WTC11 (cell line): ENCODE results near the gene SF3B4. TPM values are rescaled to one million over a fixed set of nuclear protein-coding genes. Genes with fewer than 3 reads are reported as not detected.
A peak's percentile ranks its signal among the peaks of the same experiment; 100 is the strongest.

ENCODE experiments used
- GRHL2 ChIP-seq: fragments of 250-450 bp; sonication (Bioruptor Pico); IDR thresholded peaks from 2 replicates; pipeline ENCODE4 v1.8.0; 2022; ENCODE audit warnings: mild to moderate bottlenecking, moderate library complexity; ENCODE audit not compliant: insufficient replicate concordance, severe bottlenecking
- NR3C1 ChIP-seq: sonication (generic); formaldehyde crosslinking; conservative IDR thresholded peaks from 2 replicates; pipeline ENCODE4 v1.8.1; 2023; ENCODE audit warnings: low read depth, mild to moderate bottlenecking, missing genetic modification reagents
- OVOL2 ChIP-seq: fragments of 250-450 bp; sonication (Bioruptor Pico); IDR thresholded peaks from 2 replicates; pipeline ENCODE4 v1.9.0; 2021; ENCODE audit warnings: mild to moderate bottlenecking, borderline replicate concordance
- SOX15 ChIP-seq: fragments of 250-450 bp; sonication (Bioruptor Pico); IDR thresholded peaks from 2 replicates; pipeline ENCODE4 v1.9.0; 2021; ENCODE audit warnings: mild to moderate bottlenecking
- SP1 ChIP-seq: sonication (generic); formaldehyde crosslinking; conservative IDR thresholded peaks from 2 replicates; pipeline ENCODE4 v1.8.1; 2022; ENCODE audit warnings: missing genetic modification reagents
- TEAD1 ChIP-seq: sonication (generic); formaldehyde crosslinking; IDR thresholded peaks from 2 replicates; pipeline ENCODE4 v1.8.0; 2022; ENCODE audit warnings: mild to moderate bottlenecking, missing genetic modification reagents
- TEAD4 ChIP-seq: sonication (generic); formaldehyde crosslinking; IDR thresholded peaks from 2 replicates; pipeline ENCODE4 v1.8.0; 2022; ENCODE audit warnings: mild to moderate bottlenecking, missing genetic modification reagents
- TP53 ChIP-seq: sonication (generic); formaldehyde crosslinking; IDR thresholded peaks from 2 replicates; pipeline ENCODE4 v1.8.1; 2023; ENCODE audit warnings: mild to moderate bottlenecking, missing genetic modification reagents
- ZBTB21 ChIP-seq: sonication (generic); formaldehyde crosslinking; IDR thresholded peaks from 2 replicates; pipeline ENCODE4 v1.8.1; 2023; ENCODE audit warnings: mild to moderate bottlenecking, missing genetic modification reagents, borderline replicate concordance
- ZNF232 ChIP-seq: sonication (generic); formaldehyde crosslinking; IDR thresholded peaks from 2 replicates; pipeline ENCODE4 v1.8.0; 2022; ENCODE audit warnings: mild to moderate bottlenecking, missing genetic modification reagents
- ZNF263 ChIP-seq: sonication (generic); formaldehyde crosslinking; IDR thresholded peaks from 2 replicates; pipeline ENCODE4 v1.8.1; 2022; ENCODE audit warnings: low read depth, mild to moderate bottlenecking, moderate library complexity, missing genetic modification reagents
- ZNF396 ChIP-seq: fragments of 250-450 bp; sonication (Bioruptor Pico); IDR thresholded peaks from 2 replicates; pipeline ENCODE4 v1.8.0; 2021; ENCODE audit warnings: mild to moderate bottlenecking, moderate library complexity, borderline replicate concordance
- ZNF423 ChIP-seq: fragments of 250-450 bp; sonication (Bioruptor Pico); IDR thresholded peaks from 2 replicates; pipeline ENCODE4 v2.1.2; 2022; ENCODE audit warnings: mild to moderate bottlenecking, moderate library complexity
- total RNA-seq: library from RNA; stranded (reverse); gene quantifications from 3 replicates; pipeline ENCODE4 v1.2.3, GENCODE V29; 2021
- TF ChIP-seq, protein P1 (sequence below): fragments of 200-600 bp; IDR thresholded peaks from 2 replicates; pipeline ENCODE4 v1.8.0; 2022; ENCODE audit warnings: antibody characterized with exemption
- TF ChIP-seq, protein P2 (sequence below): sonication (generic); formaldehyde crosslinking; IDR thresholded peaks from 2 replicates; pipeline ENCODE4 v1.8.0; 2023; ENCODE audit warnings: missing genetic modification reagents
- TF ChIP-seq, protein P3 (sequence below): sonication (generic); formaldehyde crosslinking; IDR thresholded peaks from 2 replicates; pipeline ENCODE4 v1.8.1; 2023; ENCODE audit warnings: mild to moderate bottlenecking, missing genetic modification reagents, borderline replicate concordance
- TF ChIP-seq, protein P4 (sequence below): sonication (generic); formaldehyde crosslinking; IDR thresholded peaks from 2 replicates; pipeline ENCODE4 v1.8.1; 2022; ENCODE audit warnings: mild to moderate bottlenecking, missing genetic modification reagents, moderate library complexity, borderline replicate concordance
- TF ChIP-seq, protein P5 (sequence below): sonication (generic); formaldehyde crosslinking; IDR thresholded peaks from 2 replicates; pipeline ENCODE4 v1.8.0; 2023; ENCODE audit warnings: missing genetic modification reagents, mild to moderate bottlenecking, borderline replicate concordance
- TF ChIP-seq, protein P6 (sequence below): sonication (generic); formaldehyde crosslinking; IDR thresholded peaks from 2 replicates; pipeline ENCODE4 v1.8.0; 2022; ENCODE audit warnings: mild to moderate bottlenecking, missing genetic modification reagents
- TF ChIP-seq, protein P7 (sequence below): sonication (generic); formaldehyde crosslinking; IDR thresholded peaks from 2 replicates; pipeline ENCODE4 v1.8.1; 2023; ENCODE audit warnings: mild to moderate bottlenecking, missing genetic modification reagents, moderate library complexity
- TF ChIP-seq, protein P8 (sequence below): sonication (generic); formaldehyde crosslinking; IDR thresholded peaks from 2 replicates; pipeline ENCODE4 v1.8.1; 2022; ENCODE audit warnings: low read depth, missing genetic modification reagents, borderline replicate concordance
- TF ChIP-seq, protein P9 (sequence below): sonication (generic); formaldehyde crosslinking; IDR thresholded peaks from 2 replicates; pipeline ENCODE4 v1.8.0; 2022; ENCODE audit warnings: mild to moderate bottlenecking, missing genetic modification reagents

Gene SF3B4
- total RNA-seq, 1 experiment from 2014 or later = 90.1 TPM

DNA sequence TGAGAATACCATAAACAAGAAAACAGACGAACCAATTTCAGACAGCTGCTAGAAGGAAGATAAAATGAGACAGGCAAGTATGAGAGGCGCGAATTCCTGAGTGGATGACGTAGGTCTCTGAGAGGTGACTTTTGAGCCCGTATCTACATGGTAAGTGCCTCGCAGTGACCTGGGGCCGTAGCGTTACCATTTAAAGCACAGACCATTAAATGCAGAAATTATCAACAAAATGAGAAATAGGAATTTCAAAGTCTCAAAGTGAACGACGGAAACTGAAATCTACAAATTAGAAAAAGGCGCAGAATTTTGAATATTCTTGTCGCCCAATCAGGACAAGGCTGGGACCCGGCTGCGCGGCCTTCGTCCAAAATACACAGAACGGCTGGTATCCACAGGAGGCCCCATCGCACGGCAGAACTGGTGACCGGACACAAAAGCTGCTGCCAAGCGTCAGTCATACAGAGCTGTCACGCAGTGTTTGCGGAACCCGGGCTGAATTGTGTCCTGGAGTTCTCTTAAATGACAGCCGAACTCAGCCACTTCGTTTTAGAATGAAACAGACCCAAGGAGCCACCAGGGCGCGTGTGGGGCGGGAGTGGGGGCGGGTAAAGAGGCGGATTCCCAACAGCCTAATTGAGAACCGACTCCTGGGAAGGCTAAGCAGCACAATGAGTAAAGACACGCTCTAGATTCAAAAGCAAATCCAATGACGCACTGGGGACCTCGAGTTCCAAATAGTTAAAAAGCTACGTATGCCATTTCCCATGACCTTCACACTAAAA is 42.1 kb downstream of the SF3B4 start (continued):
- TF ChIP-seq, protein P1, sequence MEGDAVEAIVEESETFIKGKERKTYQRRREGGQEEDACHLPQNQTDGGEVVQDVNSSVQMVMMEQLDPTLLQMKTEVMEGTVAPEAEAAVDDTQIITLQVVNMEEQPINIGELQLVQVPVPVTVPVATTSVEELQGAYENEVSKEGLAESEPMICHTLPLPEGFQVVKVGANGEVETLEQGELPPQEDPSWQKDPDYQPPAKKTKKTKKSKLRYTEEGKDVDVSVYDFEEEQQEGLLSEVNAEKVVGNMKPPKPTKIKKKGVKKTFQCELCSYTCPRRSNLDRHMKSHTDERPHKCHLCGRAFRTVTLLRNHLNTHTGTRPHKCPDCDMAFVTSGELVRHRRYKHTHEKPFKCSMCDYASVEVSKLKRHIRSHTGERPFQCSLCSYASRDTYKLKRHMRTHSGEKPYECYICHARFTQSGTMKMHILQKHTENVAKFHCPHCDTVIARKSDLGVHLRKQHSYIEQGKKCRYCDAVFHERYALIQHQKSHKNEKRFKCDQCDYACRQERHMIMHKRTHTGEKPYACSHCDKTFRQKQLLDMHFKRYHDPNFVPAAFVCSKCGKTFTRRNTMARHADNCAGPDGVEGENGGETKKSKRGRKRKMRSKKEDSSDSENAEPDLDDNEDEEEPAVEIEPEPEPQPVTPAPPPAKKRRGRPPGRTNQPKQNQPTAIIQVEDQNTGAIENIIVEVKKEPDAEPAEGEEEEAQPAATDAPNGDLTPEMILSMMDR = no peak
- TF ChIP-seq NR3C1 (CRISPR knock-in tag) (no peak), OVOL2 (CRISPR knock-in tag) (no peak), ZNF396 (CRISPR knock-in tag) (no peak), ZNF232 (CRISPR knock-in tag) (no peak), ZBTB21 (CRISPR knock-in tag) (no peak), GRHL2 (CRISPR knock-in tag) (no peak), SOX15 (no peak), TEAD4 (CRISPR knock-in tag) (no peak), SP1 (CRISPR knock-in tag) (no peak), TP53 (CRISPR knock-in tag) (no peak), TEAD1 (CRISPR knock-in tag) (no peak), ZNF263 (no peak), ZNF423 (CRISPR knock-in tag) (no peak)
- TF ChIP-seq, protein P2, sequence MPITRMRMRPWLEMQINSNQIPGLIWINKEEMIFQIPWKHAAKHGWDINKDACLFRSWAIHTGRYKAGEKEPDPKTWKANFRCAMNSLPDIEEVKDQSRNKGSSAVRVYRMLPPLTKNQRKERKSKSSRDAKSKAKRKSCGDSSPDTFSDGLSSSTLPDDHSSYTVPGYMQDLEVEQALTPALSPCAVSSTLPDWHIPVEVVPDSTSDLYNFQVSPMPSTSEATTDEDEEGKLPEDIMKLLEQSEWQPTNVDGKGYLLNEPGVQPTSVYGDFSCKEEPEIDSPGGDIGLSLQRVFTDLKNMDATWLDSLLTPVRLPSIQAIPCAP (CRISPR knock-in tag) = no peak
- TF ChIP-seq, protein P3, sequence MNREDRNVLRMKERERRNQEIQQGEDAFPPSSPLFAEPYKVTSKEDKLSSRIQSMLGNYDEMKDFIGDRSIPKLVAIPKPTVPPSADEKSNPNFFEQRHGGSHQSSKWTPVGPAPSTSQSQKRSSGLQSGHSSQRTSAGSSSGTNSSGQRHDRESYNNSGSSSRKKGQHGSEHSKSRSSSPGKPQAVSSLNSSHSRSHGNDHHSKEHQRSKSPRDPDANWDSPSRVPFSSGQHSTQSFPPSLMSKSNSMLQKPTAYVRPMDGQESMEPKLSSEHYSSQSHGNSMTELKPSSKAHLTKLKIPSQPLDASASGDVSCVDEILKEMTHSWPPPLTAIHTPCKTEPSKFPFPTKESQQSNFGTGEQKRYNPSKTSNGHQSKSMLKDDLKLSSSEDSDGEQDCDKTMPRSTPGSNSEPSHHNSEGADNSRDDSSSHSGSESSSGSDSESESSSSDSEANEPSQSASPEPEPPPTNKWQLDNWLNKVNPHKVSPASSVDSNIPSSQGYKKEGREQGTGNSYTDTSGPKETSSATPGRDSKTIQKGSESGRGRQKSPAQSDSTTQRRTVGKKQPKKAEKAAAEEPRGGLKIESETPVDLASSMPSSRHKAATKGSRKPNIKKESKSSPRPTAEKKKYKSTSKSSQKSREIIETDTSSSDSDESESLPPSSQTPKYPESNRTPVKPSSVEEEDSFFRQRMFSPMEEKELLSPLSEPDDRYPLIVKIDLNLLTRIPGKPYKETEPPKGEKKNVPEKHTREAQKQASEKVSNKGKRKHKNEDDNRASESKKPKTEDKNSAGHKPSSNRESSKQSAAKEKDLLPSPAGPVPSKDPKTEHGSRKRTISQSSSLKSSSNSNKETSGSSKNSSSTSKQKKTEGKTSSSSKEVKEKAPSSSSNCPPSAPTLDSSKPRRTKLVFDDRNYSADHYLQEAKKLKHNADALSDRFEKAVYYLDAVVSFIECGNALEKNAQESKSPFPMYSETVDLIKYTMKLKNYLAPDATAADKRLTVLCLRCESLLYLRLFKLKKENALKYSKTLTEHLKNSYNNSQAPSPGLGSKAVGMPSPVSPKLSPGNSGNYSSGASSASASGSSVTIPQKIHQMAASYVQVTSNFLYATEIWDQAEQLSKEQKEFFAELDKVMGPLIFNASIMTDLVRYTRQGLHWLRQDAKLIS (CRISPR knock-in tag) = no peak
- TF ChIP-seq, protein P4, sequence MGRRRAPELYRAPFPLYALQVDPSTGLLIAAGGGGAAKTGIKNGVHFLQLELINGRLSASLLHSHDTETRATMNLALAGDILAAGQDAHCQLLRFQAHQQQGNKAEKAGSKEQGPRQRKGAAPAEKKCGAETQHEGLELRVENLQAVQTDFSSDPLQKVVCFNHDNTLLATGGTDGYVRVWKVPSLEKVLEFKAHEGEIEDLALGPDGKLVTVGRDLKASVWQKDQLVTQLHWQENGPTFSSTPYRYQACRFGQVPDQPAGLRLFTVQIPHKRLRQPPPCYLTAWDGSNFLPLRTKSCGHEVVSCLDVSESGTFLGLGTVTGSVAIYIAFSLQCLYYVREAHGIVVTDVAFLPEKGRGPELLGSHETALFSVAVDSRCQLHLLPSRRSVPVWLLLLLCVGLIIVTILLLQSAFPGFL (CRISPR knock-in tag) = no peak
- TF ChIP-seq, protein P5, sequence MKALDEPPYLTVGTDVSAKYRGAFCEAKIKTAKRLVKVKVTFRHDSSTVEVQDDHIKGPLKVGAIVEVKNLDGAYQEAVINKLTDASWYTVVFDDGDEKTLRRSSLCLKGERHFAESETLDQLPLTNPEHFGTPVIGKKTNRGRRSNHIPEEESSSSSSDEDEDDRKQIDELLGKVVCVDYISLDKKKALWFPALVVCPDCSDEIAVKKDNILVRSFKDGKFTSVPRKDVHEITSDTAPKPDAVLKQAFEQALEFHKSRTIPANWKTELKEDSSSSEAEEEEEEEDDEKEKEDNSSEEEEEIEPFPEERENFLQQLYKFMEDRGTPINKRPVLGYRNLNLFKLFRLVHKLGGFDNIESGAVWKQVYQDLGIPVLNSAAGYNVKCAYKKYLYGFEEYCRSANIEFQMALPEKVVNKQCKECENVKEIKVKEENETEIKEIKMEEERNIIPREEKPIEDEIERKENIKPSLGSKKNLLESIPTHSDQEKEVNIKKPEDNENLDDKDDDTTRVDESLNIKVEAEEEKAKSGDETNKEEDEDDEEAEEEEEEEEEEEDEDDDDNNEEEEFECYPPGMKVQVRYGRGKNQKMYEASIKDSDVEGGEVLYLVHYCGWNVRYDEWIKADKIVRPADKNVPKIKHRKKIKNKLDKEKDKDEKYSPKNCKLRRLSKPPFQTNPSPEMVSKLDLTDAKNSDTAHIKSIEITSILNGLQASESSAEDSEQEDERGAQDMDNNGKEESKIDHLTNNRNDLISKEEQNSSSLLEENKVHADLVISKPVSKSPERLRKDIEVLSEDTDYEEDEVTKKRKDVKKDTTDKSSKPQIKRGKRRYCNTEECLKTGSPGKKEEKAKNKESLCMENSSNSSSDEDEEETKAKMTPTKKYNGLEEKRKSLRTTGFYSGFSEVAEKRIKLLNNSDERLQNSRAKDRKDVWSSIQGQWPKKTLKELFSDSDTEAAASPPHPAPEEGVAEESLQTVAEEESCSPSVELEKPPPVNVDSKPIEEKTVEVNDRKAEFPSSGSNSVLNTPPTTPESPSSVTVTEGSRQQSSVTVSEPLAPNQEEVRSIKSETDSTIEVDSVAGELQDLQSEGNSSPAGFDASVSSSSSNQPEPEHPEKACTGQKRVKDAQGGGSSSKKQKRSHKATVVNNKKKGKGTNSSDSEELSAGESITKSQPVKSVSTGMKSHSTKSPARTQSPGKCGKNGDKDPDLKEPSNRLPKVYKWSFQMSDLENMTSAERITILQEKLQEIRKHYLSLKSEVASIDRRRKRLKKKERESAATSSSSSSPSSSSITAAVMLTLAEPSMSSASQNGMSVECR = peak; percentile 75
- TF ChIP-seq, protein P6, sequence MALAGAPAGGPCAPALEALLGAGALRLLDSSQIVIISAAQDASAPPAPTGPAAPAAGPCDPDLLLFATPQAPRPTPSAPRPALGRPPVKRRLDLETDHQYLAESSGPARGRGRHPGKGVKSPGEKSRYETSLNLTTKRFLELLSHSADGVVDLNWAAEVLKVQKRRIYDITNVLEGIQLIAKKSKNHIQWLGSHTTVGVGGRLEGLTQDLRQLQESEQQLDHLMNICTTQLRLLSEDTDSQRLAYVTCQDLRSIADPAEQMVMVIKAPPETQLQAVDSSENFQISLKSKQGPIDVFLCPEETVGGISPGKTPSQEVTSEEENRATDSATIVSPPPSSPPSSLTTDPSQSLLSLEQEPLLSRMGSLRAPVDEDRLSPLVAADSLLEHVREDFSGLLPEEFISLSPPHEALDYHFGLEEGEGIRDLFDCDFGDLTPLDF (CRISPR knock-in tag) = no peak
- TF ChIP-seq, protein P7, sequence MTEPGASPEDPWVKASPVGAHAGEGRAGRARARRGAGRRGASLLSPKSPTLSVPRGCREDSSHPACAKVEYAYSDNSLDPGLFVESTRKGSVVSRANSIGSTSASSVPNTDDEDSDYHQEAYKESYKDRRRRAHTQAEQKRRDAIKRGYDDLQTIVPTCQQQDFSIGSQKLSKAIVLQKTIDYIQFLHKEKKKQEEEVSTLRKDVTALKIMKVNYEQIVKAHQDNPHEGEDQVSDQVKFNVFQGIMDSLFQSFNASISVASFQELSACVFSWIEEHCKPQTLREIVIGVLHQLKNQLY (CRISPR knock-in tag) = no peak
- TF ChIP-seq, protein P8, sequence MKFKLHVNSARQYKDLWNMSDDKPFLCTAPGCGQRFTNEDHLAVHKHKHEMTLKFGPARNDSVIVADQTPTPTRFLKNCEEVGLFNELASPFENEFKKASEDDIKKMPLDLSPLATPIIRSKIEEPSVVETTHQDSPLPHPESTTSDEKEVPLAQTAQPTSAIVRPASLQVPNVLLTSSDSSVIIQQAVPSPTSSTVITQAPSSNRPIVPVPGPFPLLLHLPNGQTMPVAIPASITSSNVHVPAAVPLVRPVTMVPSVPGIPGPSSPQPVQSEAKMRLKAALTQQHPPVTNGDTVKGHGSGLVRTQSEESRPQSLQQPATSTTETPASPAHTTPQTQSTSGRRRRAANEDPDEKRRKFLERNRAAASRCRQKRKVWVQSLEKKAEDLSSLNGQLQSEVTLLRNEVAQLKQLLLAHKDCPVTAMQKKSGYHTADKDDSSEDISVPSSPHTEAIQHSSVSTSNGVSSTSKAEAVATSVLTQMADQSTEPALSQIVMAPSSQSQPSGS (CRISPR knock-in tag) = no peak
- TF ChIP-seq, protein P9, sequence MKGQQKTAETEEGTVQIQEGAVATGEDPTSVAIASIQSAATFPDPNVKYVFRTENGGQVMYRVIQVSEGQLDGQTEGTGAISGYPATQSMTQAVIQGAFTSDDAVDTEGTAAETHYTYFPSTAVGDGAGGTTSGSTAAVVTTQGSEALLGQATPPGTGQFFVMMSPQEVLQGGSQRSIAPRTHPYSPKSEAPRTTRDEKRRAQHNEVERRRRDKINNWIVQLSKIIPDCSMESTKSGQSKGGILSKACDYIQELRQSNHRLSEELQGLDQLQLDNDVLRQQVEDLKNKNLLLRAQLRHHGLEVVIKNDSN (CRISPR knock-in tag) = no peak
